Activated CD8-positive, alpha-beta memory T cell treated with anti-CD3 and anti-CD28 coated beads, Interleukin-2, amount 50 U/mL, for 4 hours (primary cell): Measurements from ENCODE around the gene KCTD19.
"Not testable (repeated sequence)": the region's sequence is repeated elsewhere in the genome, so short reads cannot be mapped to it uniquely, and the experiment has no call there.

Experiments
- DNase-seq: peaks from one replicate; pipeline ENCODE4 v3.0.0-alpha.2; 2020

The KCTD19 gene

DNA sequence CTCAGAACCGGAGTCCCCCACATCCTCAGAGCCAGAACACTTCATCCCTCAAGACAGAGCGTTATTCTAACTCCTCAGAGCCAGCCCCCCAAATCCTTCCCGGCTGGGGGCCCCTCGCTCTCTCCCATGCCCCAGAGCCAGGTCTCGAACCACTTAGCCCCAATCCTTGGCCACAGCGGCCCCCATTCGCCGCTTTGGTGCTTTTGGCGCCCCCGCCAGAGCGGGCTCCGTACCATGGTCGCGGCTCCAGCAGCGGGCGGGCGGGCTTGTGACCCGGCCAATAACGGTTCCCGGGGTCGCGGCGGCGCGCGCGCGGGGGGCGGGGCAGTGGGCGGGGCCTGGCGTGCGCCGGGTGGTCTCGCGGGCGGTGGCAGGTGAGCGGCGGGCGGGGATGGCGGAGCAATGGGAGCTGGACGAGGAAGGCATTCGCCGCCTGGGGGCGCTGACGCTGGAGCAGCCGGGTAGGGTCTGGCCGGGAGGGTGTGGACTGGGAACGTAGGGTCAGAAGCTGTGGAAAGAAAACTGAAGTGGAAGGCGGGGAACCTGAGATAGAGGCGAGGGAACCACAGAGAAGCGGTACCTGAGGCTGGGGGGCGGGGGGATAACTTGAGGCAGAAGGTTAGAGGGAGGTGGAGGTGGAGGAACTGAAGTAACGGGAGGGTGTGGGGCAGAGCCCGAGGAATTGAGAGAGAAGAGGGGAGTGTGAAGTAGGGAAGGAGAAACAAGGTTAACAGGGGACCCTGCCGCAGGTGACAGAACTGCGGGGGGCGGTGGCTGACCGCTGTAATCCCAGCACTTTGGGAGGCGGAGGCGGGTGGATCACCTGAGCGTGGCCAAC is at the start of gene KCTD19, which contains the start of gene LRRC36:
Gene KCTD19 (minus strand): TSS at position 270 of the 838 bp plus-strand sequence. CDS start 34 bp downstream, at position 236.
Gene LRRC36 (plus strand): TSS at position 344 of the 838 bp plus-strand sequence. CDS start 48 bp downstream, at position 392.
- DNase-seq, result peak; percentile 73

GRCh38 chr16:67376012-67376411 is 49.5 kb upstream of the KCTD19 start:
- DNase-seq, result not testable (repeated sequence)

- no peak for DNase-seq
These were observed 46.1 kb upstream of the KCTD19 start for GRCh38 chr16:67372664-67373063.

DNA sequence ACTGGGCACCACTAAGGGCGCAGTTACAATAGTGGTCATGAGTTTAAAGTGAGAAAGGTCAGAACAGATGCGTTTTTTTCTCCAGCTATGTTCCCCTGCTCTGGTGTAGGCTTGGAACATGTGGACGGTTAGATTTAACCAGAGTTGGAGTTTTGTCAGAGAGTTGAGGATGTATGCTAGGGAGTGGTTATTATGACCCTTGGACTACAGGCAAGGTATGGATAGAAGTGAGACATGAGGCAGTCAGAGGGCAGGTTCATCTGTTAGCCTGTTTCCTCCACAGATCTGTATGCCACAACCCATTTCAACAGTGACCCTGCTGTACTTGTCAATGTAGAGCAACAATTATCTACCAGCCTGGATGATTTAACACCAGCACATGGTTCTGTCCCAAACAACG is 44.1 kb upstream of the KCTD19 start:
- no peak for DNase-seq

- no peak for DNase-seq
These were observed 38.2 kb upstream of the KCTD19 start for GRCh38 chr16:67364600-67365235.

GRCh38 chr16:67361038-67361437 is 34.5 kb upstream of the KCTD19 start:
- no peak for DNase-seq

DNA sequence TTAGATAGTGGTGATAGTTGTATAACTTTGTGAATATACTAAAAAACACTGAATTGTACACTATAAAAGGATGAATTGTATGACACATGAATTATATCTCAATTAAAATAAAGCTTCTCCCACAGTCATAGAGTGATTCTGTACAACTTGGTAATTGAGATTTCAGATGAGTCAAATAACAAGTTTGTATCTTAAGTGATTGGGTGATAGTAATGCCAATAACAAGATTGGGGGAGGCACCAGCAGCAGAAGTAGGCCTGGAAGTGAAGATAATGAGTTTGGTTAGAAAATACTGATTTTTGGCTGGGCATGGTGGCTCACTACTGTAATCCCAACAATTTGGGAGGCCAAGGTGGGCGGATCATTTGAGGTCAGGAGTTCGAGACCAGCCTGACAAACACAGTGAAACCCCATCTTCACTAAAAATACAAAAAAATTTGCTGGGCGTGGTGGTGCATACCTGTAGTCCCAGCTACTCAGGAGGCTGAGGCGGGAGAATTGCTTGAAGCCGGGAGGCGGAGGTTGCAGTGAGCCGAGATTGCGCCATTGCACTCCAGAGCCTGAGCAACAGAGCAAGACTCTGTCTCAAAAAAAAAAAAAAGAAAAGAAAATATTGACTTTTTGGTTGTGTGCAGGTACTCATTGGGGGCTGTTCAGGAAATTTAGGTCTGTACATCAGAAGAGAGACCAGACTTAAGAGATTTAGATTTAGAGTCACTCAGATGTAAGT is 33.2 kb upstream of the KCTD19 start:
- DNase-seq, result not testable (repeated sequence)

GRCh38 chr16:67357561-67357960 is 31.0 kb upstream of the KCTD19 start:
- DNase-seq, result no peak

- DNase-seq, result no peak
These were observed 29.9 kb upstream of the KCTD19 start for GRCh38 chr16:67356396-67356795.

- not testable (repeated sequence) for DNase-seq
These were observed 25.9 kb upstream of the KCTD19 start for GRCh38 chr16:67352463-67352862.

- no peak for DNase-seq
These were observed 23.8 kb upstream of the KCTD19 start for GRCh38 chr16:67350324-67350723.

- no peak for DNase-seq
These were observed 22.6 kb upstream of the KCTD19 start for GRCh38 chr16:67349172-67349571.

GRCh38 chr16:67346341-67346740 is 19.8 kb upstream of the KCTD19 start:
- DNase-seq, result no peak

- no peak for DNase-seq
These were observed 18.9 kb upstream of the KCTD19 start for GRCh38 chr16:67345401-67345800.

GRCh38 chr16:67342616-67343015 is 16.1 kb upstream of the KCTD19 start:
- DNase-seq, result no peak

GRCh38 chr16:67341250-67341649 is 14.7 kb upstream of the KCTD19 start:
- no peak for DNase-seq

GRCh38 chr16:67339453-67339852 is 12.9 kb upstream of the KCTD19 start:
- no peak for DNase-seq

- no peak for DNase-seq
These were observed 10.1 kb upstream of the KCTD19 start for GRCh38 chr16:67336648-67337047.

- DNase-seq, result no peak
These were observed 9.6 kb upstream of the KCTD19 start for GRCh38 chr16:67336116-67336515.

DNA sequence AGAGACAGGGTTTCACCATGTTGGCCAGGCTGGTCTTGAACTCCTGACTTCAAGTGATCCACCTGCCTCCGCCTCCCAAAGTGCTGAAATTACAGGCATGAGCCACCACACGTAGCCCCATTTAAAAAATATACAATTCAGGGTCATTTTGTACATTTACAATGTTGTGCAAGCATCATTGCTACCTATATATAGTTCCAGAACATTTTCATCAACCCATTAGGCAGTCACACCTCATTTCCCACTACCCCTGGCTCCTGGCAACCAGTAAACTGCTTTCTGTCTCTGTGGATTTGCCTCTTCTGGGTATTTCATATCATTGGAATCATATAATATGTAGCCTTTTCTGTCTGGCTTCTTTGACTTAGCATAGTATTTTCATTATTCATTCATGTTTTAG is 6.8 kb upstream of the KCTD19 start:
- DNase-seq, result no peak

DNA sequence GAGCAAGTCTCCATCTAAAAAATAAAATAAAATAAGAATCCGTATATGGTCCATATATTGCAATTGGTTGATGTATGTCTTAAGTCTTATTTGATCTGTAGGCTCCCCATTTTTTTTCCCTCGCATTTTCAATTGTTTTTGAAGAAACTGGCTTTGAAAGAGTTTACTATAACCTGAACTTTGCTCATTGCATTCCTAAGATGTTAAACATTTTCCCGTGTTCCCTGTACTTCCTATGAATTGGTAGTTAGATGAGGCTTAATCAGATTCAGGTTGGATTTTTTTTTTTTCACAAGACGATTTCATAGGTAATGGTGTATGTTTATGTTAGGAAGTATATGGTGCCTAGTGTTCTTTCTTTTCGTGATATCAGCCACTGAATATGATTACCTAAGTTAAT is 3.4 kb upstream of the KCTD19 start:
- no peak for DNase-seq

DNA sequence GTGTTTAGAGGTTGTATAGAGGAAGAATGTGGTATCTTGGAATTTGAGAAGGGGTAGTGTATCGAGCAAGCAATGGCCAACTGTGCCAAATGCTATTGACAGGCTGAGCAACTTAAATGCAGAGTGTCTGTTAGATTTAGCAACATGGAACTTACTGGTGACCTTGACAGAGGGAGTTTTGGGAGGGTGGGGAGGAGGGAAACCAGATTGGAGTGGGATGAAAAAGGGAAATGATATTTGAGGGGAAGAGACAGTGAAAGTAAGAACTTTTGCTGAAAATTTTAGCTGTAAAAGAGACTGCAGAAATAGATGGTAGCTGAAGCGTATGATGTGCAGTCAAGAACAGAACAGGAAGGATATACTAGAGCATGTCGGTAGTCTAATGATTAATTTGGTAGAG is 1.2 kb upstream of the KCTD19 start:
- no peak for DNase-seq

- DNase-seq, result no peak
These were observed 448 bp downstream of the KCTD19 start for GRCh38 chr16:67326115-67326471.

DNA sequence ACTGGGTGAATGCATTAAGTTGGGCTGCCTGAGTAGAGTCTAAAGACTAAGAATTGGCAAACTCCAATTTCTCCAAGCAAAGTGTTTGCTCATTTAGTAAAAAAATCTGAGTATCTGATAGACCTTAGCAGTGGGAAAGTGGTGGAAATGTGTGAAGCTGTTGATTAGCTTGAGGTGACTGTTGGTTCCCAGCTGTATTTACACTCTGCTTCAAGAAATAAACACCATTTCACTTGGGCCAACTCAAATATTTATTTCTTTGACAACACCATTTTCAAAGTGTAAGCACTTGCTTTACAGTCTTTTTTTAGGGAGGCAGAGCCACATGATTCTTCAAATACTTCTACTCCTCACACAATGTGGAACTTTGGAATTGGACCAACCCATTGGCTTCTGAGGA is 8.7 kb downstream of the KCTD19 start:
- no peak for DNase-seq
